Measurements from ENCODE around the gene GRB10.
"Not testable (repeated sequence)": the region's sequence is repeated elsewhere in the genome, so short reads cannot be mapped to it uniquely, and the experiment has no call there.

The GRB10 gene

GRCh38 chr7:50738932-50739331 lies 43.8 kb downstream of the GRB10 start:
- no peak for TF ChIP-seq CTCF (IDR thresholded peaks at IDR 0.05; ENCODE audit: unreplicated experiment in 3 of 3)
- peaks cover 1% of the 10 kb centered on the region for H3K27me3 Mint-ChIP-seq (ENCODE audit: low read depth)

GRCh38 chr7:50735836-50736235 lies 46.9 kb downstream of the GRB10 start:
- not testable (repeated sequence) for H3K4me3 Mint-ChIP-seq; H3K4me1 Mint-ChIP-seq; H3K9me3 Mint-ChIP-seq; H3K27ac Mint-ChIP-seq; H3K27me3 Mint-ChIP-seq (ENCODE audit: low read depth)
- peaks cover 45% of the 10 kb centered on the region for H3K36me3 Mint-ChIP-seq (ENCODE audit: low read depth)

More at GRCh38 chr7:50738932-50739331, 43.8 kb downstream of the GRB10 start:
- Mint-ChIP-seq H3K27ac (no peak overlapping the region), H3K9me3 (peaks cover 6% of the 10 kb centered on the region), H3K36me3 (ENCODE audit: low read depth) (peaks cover 36% of the 10 kb centered on the region), H3K4me1 (no peaks in the 10 kb centered on the region), H3K4me3 (no peak overlapping the region)

GRCh38 chr7:50735333-50735732 lies 47.4 kb downstream of the GRB10 start:
- Mint-ChIP-seq H3K4me1 (no peaks in the 10 kb centered on the region), H3K36me3 (ENCODE audit: low read depth) (peaks cover 47% of the 10 kb centered on the region), H3K27me3 (ENCODE audit: low read depth) (no peaks in the 10 kb centered on the region), H3K4me3 (no peak overlapping the region), H3K27ac (no peak overlapping the region), H3K9me3 (peaks cover 6% of the 10 kb centered on the region)
- TF ChIP-seq CTCF (IDR thresholded peaks at IDR 0.05; ENCODE audit: unreplicated experiment in 3 of 3): no peak

- no peaks in the 10 kb centered on the region for H3K27me3 Mint-ChIP-seq (ENCODE audit: low read depth)
- H3K36me3 Mint-ChIP-seq (ENCODE audit: low read depth): peaks cover 37% of the 10 kb centered on the region
- no peak overlapping the region for H3K4me3 Mint-ChIP-seq
- H3K4me1 Mint-ChIP-seq: no peaks in the 10 kb centered on the region
- H3K27ac Mint-ChIP-seq: no peak overlapping the region
- TF ChIP-seq CTCF (IDR thresholded peaks at IDR 0.05; ENCODE audit: unreplicated experiment in 3 of 3): no peak
- peaks cover 6% of the 10 kb centered on the region for H3K9me3 Mint-ChIP-seq
Observed at GRCh38 chr7:50734246-50734645, 48.5 kb downstream of the GRB10 start.

- peaks cover 6% of the 10 kb centered on the region for H3K9me3 Mint-ChIP-seq
- TF ChIP-seq CTCF (IDR thresholded peaks at IDR 0.05; ENCODE audit: unreplicated experiment in 3 of 3): no peak
- H3K4me3 Mint-ChIP-seq: no peak overlapping the region
- H3K27ac Mint-ChIP-seq: no peak overlapping the region
- no peaks in the 10 kb centered on the region for H3K4me1 Mint-ChIP-seq
- H3K27me3 Mint-ChIP-seq (ENCODE audit: low read depth): no peaks in the 10 kb centered on the region
- peaks cover 34% of the 10 kb centered on the region for H3K36me3 Mint-ChIP-seq (ENCODE audit: low read depth)
Observed at GRCh38 chr7:50733552-50733951, 49.1 kb downstream of the GRB10 start.

GRCh38 chr7:50731703-50732582 lies 50.8 kb downstream of the GRB10 start:
- no peaks in the 10 kb centered on the region for H3K4me1 Mint-ChIP-seq
- peaks cover 3% of the 10 kb centered on the region for H3K9me3 Mint-ChIP-seq
- H3K27me3 Mint-ChIP-seq (ENCODE audit: low read depth): no peaks in the 10 kb centered on the region
- no peak overlapping the region for H3K4me3 Mint-ChIP-seq
- peaks cover 24% of the 10 kb centered on the region for H3K36me3 Mint-ChIP-seq (ENCODE audit: low read depth)
- no peak for TF ChIP-seq CTCF (IDR thresholded peaks at IDR 0.05; ENCODE audit: unreplicated experiment in 3 of 3)
- H3K27ac Mint-ChIP-seq: no peak overlapping the region

Data from nephron (organoid).